Measurements from ENCODE around the gene CXCL11.
"Not testable (repeated sequence)": the region's sequence is repeated elsewhere in the genome, so short reads cannot be mapped to it uniquely, and the experiment has no call there.

The CXCL11 gene

DNA sequence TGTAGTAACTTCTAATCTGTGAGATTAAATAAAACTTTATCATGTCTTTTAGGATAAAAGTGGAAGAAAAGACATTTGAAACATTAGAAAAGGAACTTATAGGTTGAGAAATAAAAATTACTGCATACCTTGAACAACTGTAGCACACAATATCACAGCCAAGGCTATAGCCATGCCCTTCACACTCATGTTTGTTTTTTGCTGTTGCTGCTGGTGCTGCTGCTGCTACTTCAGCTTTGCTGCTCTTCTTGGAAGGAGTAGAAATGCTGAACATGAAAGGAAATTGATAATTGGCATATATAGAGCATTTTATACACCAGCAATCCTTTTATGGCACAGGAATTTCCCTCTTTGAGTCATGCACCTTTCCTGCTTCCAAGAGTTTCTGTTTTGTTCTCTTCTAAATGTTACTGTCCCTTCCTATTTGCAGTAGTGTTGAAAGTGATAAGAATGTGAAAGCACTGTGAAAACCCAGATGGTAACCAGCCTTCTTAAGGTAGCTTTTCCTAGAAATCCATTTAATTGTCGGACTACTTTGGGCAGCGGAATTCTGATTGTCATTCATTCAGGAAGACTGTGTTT lies at the start of gene CXCL11:
Gene CXCL11 (minus strand): TSS at position 272 of the 582 bp plus-strand sequence. CDS start 83 bp downstream, at position 189.
- no peak for DNase-seq (ENCODE audit: low read depth)

DNA sequence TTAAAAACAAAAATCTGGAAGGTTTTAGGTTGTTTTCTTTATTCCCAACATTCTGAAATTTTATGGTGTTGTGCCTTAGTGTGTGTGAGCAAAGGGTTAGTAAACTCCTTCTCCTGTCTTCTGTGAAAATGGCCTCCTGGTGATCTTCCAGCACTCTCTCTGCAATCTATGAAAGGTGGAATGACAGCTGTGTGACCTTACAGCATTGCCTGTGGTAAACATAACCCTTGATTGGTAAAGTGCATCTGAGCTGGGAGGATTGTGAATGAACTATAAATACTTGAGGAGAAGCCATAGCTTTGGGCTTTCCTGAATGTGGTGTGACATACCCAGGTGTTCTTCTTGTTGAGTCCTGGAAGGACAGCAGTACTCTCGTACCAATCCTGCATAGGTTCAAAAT lies 48.7 kb upstream of the CXCL11 start:
- DNase-seq (ENCODE audit: low read depth), result no peak

DNA sequence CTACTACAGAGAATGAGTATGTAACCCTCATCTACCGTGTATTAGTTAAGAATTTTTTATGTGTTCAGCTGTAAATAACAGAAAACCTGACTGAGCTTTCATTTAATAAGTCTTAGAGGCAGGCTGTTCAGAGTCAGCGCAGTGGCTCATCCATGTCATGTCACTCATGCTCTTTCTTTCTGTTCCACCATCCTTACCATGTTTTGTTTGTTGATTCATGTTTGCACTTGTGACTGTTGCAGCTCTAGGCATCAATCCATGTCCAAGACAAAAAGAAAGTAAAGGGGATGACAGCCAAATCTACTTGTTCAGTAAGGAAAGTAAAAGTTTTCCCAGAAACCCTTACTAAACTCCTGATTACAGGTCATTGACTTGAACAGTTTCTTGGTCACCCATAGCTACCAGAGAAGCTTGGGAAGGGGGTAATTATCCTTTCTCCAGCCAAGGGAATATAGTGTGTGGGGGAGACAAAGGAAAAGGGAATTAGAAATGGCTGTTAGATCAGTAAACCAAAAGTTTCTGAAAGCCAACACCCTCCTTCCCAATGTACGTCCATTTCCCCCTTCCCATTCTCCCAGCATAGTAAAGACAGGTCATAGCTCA lies 47.6 kb upstream of the CXCL11 start:
- no peak for DNase-seq (ENCODE audit: low read depth)

DNA sequence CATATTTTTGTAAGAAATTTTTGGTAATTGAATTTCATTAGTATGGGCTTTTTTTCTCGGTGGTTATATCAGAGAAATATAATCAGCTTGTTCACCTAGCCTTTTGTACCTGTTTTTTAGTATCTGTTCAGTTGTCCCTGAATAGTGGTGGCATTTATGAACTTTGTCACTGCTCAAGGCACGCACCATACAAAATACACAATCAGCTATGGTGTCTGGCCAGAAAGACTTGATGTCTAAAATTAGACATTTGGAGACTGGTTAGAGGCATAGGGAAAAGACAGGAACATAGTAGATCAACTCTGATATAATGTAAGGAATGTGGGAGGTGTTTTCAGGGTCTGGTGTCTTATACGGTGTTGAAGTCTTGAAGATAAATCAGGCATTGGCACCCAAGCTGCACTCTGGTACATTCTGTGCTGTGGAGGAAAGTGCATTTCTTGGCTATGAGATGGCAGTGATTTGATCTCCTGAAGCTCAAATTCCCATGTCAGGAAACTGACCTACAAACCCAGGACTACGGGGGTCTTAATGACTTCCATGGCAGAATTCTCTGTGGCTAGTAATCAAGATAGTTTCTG lies 42.3 kb upstream of the CXCL11 start:
- no peak for DNase-seq (ENCODE audit: low read depth)

DNA sequence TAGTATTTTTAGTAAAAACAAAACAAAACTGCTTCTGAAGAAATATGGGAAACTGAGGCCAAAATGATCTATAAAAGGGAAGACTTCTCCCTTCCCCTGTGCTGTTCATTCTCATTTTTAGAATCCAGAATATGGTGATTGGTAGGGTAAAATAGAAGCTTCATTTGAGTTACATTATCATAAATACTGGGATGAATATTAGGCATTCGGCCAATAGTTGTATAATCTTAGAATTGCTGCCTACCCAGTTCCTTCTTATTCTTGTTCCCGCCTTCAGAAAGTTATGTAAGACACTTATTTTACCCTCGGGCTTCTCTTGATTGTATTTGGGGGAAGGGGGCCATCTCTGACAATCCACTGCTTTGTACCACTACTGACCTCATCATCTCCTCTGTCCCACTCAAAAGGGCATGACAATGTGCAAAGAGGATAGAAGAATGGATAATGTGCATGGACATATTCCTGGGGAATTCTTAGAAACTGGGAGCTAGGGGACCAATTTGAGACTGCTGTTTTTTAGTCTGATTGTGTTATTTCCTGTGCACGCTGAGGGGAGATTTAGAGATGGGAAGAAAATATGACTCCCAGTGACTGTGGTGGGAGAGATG lies 39.2 kb upstream of the CXCL11 start:
- no peak for DNase-seq (ENCODE audit: low read depth)

DNA sequence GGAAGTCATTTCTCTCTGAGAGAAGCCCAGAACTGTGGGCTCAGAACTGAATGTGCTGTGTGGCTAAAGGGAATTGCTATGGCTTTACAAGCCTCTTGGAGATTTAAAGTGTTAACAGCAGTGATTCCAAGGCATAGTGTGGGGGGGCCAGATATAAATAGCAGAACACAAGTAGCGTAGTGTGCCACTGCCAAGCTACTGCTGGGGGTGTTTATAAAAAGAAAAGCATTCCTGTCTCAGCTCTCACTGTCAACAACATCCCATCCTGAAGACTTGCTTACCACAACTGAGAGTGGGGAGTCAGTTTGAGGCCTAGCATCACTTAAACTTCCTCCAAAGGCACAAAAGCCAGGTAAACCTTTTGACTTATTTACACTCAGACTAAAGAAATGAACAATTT lies 38.6 kb upstream of the CXCL11 start, which contains the start of gene ART3:
Gene ART3 (plus strand): TSS at position 242 of the 400 bp plus-strand sequence. CDS start 1,181 bp downstream, outside the sequence.
- no peak for DNase-seq (ENCODE audit: low read depth)

DNA sequence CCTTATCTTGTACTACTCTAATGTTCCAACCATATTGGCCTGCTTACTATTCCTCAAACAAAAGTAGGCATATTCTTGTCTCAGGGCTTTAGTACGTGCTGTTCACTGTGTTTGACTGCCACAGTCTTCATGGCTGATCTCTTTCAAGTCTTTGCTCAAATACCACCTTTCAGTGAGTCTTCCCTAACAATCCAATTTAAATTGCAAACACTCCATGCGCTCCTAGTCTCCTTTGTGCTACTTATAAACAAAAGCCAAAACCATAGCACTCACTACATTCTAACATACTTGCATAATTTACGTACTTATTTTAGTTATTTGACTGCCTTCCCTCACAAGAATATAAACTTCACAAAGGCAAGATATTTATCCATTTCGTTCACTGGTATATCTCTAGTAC lies 36.9 kb upstream of the CXCL11 start:
- no peak for DNase-seq (ENCODE audit: low read depth)

DNA sequence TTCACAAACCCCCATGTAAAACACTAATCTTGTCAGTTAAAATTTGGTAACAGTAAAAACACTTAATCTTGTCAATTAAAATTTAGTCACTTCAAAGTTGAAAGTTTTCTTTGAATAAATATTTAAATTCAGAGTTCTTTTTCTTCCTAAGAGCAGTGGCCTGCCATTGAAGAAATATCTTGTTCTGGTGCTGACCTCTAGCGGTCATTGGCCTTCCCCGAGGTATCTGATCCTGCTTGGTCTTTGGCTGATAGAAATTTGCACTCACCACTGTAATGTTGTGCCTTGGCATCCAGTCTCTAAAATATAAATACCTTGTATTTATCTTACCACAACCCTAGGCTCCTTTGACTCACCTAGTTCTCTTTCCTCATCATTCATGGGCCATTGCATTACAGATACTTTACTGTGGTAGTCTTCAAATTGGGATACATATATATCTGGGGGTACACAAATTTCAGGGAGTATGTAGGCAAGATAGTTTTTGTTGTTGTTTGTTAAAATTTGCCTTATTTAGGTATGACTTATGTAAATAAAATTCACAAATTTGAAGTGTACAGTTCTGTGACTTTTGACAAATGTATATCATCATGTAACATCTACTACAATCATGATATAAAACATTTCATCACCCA lies 31.9 kb upstream of the CXCL11 start:
- DNase-seq (ENCODE audit: low read depth), result peak; percentile 52

DNA sequence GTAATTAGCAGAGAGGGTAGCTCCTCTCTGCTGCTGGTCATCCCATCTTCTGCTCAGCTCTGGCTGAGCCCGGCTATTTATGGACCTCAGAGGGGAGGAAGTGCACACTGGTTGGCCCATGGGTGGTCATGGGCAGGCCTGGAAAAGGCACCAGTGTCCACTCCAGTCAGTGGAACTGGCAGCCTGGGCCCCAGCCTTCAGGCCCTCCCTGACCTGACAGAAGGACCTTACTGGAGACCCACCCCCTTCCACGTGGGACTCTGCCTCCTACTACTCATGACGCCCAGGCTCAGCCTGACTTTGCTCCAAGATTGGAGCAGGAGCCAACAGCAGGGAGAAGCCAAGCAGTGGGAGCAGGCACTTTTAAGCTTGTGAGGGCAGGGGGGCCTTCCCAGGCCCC lies 30.7 kb upstream of the CXCL11 start:
- no peak for DNase-seq (ENCODE audit: low read depth)

DNA sequence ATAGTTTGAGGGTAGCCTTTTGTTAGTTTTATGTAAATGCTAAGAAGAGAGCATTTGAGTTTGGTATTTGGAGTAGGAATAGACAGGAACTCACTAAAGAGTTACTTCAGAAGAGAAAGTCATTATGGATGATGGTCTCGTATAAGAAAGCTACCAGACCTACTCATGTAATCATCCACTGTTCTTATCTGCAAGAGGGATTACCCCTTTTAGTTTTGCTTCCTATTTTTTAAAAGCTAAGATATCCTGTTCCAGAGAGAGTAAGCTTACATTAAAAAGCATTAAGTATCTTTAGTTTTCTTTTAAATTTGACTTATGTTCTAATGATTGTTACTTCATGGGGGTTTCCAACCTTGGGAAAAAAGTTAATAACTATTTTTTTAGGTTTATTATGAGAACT lies 26.1 kb upstream of the CXCL11 start:
- DNase-seq (ENCODE audit: low read depth), result no peak

DNA sequence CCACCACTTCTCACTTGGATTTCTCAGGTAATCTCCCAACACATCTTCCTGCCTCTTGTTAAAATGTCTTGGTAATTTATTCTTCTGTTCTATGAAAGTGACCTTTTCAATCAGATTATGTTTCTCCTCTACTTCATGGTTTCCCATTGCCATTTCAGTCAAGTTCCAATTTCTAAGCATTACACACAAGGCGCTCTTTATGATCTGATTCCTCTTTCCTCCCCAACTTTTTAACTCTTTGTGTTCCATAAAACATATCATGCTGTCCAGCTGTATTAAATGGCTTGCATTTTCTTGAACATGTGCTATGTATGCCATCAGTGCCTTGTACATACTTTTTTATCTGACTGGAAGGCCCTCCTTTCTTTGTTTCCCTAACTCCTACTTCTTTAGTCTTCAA lies 25.6 kb upstream of the CXCL11 start:
- no peak for DNase-seq (ENCODE audit: low read depth)

DNA sequence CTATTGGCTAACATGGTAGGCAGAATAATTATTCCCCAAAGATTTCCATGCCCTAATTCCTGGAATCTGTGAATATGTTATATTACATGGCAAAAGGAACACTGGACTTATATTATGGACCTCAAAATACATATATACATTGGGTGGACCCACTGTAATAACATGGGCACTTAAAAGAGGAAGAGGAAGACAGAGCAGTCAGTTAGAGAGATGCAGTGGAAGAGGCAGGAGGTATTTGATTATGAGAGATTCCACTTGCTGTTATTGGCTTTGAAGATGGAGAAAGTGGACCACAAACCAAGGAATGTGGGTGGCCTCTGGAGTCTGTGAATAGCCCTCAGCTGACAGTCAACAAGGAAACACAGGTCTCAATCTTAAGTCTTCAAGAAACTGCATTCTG lies 24.6 kb upstream of the CXCL11 start:
- DNase-seq (ENCODE audit: low read depth), result no peak

DNA sequence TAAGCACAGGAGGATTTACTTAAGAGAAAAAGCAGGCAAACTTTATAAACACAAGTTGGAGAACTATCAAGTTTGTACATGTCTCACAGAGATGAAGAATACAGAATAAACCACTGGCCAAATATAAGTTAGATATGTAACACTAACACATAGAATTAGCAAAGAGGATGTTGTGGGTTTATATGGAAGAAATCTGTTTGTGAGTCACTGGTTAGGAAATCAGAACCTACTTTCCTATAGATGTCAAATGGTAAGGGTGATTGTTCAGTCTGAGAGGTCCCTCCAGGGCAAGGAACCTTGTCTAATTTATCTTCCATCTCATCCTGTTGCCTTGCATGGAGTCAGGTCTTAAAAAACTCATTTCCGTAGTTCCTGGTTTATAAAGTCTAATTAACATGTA lies 23.9 kb upstream of the CXCL11 start:
- DNase-seq (ENCODE audit: low read depth), result no peak

DNA sequence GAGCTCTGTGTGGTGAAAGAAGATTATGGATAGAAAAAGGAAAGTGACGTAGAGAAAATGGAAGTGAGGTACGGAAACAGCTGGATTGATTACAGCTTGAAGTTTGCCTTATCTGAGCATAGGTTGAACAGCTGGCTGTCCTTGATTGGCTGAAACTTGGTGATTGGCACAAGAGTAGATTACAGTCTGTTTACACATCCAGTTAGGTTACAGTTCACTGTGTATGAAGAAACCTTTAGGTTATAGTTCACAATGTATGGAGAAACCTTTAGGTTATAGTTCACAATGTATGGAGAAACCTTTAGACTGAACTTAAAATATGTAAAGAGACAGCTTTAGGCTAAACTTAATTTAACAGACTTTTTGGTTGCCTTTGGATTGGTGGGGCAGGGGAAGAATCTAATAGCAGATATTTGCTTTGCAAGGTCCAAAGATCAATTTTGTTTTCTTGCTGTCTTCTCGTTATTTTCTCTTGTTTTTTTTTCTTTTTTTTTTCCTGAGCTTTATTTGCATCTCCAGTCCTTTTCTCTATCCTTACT lies 23.1 kb upstream of the CXCL11 start:
- no peak for DNase-seq (ENCODE audit: low read depth)

DNA sequence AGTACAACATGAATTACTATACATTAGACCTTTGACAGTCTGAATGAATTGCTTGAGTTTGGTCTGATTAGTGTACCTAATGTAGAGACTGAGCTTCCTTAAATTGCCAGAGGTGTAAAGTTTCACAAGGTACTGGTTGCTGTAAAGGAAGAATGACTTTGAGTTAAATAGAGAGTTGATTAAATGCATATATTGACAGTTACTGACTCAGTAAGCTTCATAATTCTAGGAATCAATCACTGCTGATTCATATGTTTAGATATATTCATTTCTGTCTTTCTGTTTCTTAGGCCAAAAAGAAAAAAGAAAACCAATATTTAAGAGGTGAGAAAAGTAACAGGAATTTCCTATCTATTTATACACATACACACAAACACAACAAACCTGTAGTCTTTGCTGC lies 22.4 kb upstream of the CXCL11 start:
- DNase-seq (ENCODE audit: low read depth), result no peak

DNA sequence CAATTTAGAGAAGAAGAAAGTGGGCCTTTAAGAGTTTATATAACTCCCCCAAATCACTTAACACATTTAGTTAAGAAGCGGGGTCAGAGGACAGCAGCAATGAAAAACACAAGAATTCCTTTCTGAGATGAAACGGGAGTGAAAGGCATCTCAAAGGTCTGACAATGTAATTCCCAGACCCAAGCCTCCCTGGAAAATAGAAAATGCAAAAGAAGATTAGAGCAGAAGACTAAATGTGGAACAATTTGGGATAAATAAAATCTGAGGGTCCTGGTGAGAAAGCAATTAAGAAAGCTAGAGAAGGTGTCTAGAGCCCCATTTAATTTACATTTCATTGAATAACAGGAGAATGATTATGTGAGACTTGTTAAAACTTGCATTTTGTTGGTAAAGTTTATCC lies 19.6 kb upstream of the CXCL11 start:
- DNase-seq (ENCODE audit: low read depth), result no peak

DNA sequence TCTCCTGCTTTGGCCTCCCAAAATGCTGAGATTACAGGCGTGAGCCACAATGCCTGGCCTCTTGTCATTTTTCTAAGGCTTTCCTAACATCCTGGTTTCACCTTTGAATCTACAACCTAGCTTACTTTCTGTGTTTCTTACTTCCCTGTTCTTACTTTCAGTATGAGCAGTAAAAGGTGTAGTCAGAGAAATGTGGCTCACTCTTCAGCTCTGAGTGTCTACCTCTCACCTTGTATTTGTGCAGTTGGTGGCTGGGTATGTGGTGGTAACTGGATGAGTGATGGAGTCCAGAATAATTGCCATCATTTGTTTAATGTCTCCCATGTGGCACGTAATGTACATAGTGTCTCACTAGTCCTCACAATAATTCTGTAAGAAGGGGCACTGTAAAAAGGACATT lies 19.1 kb upstream of the CXCL11 start:
- DNase-seq (ENCODE audit: low read depth), result no peak

DNA sequence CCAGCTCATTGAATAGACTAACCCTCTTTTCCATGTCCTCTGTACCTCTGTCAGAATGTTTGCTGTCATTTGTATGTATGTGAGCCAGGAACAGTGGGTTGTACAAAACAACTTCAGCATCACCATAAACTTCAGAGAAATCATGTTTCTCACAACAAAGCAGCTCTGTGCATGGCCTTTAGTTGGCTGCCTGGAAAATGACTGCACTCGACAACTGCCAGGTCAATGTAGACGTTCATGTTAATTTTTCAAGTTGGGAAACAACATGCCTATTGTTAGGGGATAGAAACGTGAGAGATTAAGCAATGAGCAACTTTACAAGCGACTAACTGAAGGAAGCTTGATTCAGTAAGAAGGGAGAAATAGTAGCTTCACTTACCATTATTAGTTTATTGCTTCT lies 17.9 kb upstream of the CXCL11 start:
- DNase-seq (ENCODE audit: low read depth), result no peak

DNA sequence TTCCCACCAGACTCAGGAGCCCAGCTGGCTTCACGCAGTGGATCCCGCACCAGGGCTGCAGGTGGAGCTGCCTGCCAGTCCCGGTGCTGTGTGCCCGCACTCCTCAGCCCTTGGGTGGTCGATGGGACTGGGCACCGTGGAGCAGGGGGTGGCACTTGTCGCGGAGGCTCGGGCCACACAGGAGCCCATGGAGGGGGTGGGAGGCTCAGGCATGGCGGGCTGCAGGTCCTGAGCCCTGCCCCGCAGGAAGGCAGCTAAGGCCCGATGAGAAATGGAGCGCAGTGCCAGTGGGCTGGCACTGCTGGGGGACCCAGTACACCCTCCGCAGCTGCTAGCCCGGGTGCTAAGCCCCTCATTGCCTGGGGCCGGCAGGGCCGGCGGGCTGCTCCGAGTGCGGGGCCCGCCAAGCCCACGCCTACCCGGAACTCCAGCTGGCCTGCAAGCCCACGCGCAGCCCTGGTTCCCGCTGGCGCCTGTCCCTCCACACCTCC lies 14.7 kb upstream of the CXCL11 start:
- DNase-seq (ENCODE audit: low read depth), result not testable (repeated sequence)

DNA sequence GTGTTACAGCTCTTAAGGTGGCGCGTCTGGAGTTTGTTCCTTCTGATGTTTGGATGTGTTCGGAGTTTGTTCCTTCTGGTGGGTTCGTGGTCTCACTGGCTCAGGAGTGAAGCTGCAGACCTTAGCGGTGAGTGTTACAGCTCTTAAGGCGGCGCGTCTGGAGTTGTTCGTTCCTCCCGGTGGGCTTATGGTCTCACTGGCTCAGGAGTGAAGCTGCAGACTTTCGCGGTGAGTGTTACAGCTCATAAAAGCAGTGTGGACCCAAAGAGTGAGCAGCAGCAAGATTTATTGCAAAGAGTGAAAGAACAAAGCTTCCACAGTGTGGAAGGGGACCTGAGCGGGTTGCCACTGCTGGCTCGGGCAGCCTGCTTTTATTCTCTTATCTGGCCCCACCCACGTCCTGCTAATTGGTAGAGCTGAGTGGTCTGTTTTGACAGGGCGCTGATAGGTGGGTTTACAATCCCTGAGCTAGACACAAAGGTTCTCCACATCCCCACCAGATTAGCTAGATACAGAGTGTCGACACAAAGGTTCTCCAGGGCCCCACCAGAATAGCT lies 14.1 kb upstream of the CXCL11 start:
- not testable (repeated sequence) for DNase-seq (ENCODE audit: low read depth)

DNA sequence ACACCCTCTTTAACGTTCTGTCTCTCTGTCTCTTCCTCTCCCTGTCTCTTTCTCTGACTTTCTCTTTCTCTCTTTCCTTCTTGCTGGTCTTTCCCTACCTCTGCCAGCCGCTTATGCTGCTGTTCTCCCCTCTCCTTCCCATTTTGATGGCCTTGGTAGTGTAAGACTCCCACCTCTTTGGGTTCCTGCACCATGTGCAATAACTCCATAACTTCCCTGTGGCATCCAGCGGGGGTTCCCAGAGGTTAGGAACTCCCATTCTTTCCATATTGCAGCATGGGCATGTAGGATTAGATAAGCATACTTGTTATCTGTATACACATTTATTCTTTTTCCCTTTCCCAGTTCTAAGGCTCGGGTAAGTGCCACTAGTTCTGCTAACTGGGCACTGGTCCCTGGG lies 8.8 kb upstream of the CXCL11 start:
- not testable (repeated sequence) for DNase-seq (ENCODE audit: low read depth)

DNA sequence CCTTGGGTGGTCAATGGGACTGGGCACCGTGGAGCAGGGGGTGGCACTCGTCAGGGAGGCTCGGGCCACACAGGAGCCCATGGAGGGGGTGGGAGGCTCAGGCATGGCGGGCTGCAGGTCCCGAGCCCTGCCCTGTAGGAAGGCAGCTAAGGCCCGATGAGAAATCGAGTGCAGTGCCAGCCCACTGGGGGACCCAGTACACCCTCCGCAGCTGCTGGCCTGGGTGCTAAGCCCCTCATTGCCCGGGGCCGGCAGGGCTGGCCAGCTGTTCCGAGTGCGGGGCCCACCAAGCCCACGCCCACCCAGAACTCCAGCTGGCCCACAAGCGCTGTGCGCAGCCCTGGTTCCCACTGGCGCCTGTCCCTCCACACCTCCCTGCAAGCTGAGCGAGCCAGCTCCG lies 7.4 kb upstream of the CXCL11 start:
- DNase-seq (ENCODE audit: low read depth), result not testable (repeated sequence)
